Endothelial cell of umbilical vein (primary cell): ENCODE measurements around the gene MIPEP. TPM values are rescaled to one million over a fixed set of nuclear protein-coding genes. Genes with fewer than 3 reads are reported as not detected.

ENCODE experiments used
- BruUV-seq: library from RNA; stranded (reverse); fragments of 400-500 nt; replicated peaks from 2 replicates; lab custom pipeline; 2021; lab: Mats Ljungman, UMichigan
- CTCF ChIA-PET: fragments of 300-600, 350-600 bp; sonication (Branson Sonifier 250); formaldehyde crosslinking; loops from one replicate; lab custom pipeline; 2021; ENCODE audit warnings: antibody characterized with exemption, inconsistent platforms; lab: Charles Lee
- POLR2A ChIA-PET: fragments of 300-600, 350-600 bp; sonication (Branson Sonifier 250); formaldehyde crosslinking; loops from one replicate; lab custom pipeline; 2021; ENCODE audit warnings: antibody characterized with exemption, inconsistent platforms; lab: Charles Lee
- DNase-seq: peaks from one replicate; pipeline ENCODE4 v3.0.0-alpha.2; 2011; ENCODE audit warnings: low read depth, low spot score
- FAIRE-seq: peaks from 2 replicates; lab custom pipeline; 2011; peaks lifted over from hg19 to GRCh38; lab: Jason Lieb, UNC
- H2AFZ ChIP-seq: 2 replicates; pipeline ENCODE4 v1.6.0; 2012; ENCODE audit warnings: low read depth, low read length, control low read depth, inconsistent platforms
- H3K27ac ChIP-seq: 2 replicates; pipeline ENCODE4 v1.5.1; 2011; ENCODE audit warnings: low read depth, mild to moderate bottlenecking, control low read depth, low read length, moderate library complexity; ENCODE audit not compliant: insufficient read depth
- H3K27me3 ChIP-seq, 2 experiments: 2 replicates each; pipeline versions ENCODE4 v1.6.0 to v1.6.1; 2011; ENCODE audit warnings: low read length in 2 of 2, mixed read lengths in 1 of 2; ENCODE audit not compliant: control insufficient read depth in 2 of 2, insufficient read depth in 2 of 2
- H3K36me3 ChIP-seq, 2 experiments: 2 replicates in 1 of 2; 3 replicates in 1 of 2; pipeline ENCODE4 v1.5.1; 2011; ENCODE audit warnings: low read length in 2 of 2, mild to moderate bottlenecking in 1 of 2, moderate library complexity in 1 of 2; ENCODE audit not compliant: control insufficient read depth in 2 of 2, insufficient read depth in 2 of 2; ENCODE audit errors: extremely low read depth in 1 of 2
- H3K4me1 ChIP-seq: 3 replicates; pipeline ENCODE4 v1.5.1; 2011; ENCODE audit warnings: mild to moderate bottlenecking, low read length; ENCODE audit not compliant: control insufficient read depth, insufficient read depth; ENCODE audit errors: extremely low read depth
- H3K4me2 ChIP-seq: 2 replicates; pipeline ENCODE4 v1.6.1; 2011; ENCODE audit warnings: low read length, control low read depth, mixed read lengths; ENCODE audit not compliant: insufficient read depth
- H3K4me3 ChIP-seq, 3 experiments: fragments of 200-600 bp in 1 of 3; sonication (generic), shearing (Covaris generic) in 1 of 3; replicated peaks in 1 of 3; 2 replicates each; pipeline ENCODE4 v1.5.1; 2011 to 2016; ENCODE audit warnings: control low read depth in 3 of 3, low read length in 3 of 3, mild to moderate bottlenecking in 2 of 3, inconsistent platforms in 1 of 3, low read depth in 1 of 3, moderate library complexity in 1 of 3; ENCODE audit not compliant: insufficient read depth in 1 of 3
- H3K79me2 ChIP-seq: 2 replicates; pipeline ENCODE4 v1.6.0; 2012; ENCODE audit warnings: low read length, inconsistent platforms; ENCODE audit not compliant: control insufficient read depth, insufficient read depth
- H3K9ac ChIP-seq: replicated peaks from 2 replicates; pipeline ENCODE3; 2011; ENCODE audit warnings: low read length, control low read depth; ENCODE audit not compliant: insufficient read depth; ENCODE audit errors: extremely low read depth
- H3K9me1 ChIP-seq: replicated peaks from 3 replicates; pipeline ENCODE4 v1.6.0; 2011; ENCODE audit warnings: mild to moderate bottlenecking, low read length; ENCODE audit not compliant: control insufficient read depth, insufficient read depth; ENCODE audit errors: extremely low read depth
- H3K9me3 ChIP-seq: replicated peaks from 2 replicates; pipeline ENCODE4 v1.5.1; 2012; ENCODE audit warnings: low read length, inconsistent platforms; ENCODE audit not compliant: control insufficient read depth, insufficient read depth
- H4K20me1 ChIP-seq: replicated peaks from 2 replicates; pipeline ENCODE3; 2011; ENCODE audit warnings: mild to moderate bottlenecking, low read length; ENCODE audit not compliant: control insufficient read depth, insufficient read depth; ENCODE audit errors: extremely low read depth
- CTCF ChIP-seq, 2 donors: IDR thresholded peaks; 1 replicate in 1 of 2; 2 replicates in 1 of 2; pipeline ENCODE4 v1.5.1; 2011; ENCODE audit warnings: low read length in 2 of 2, mild to moderate bottlenecking in 2 of 2, moderate library complexity in 2 of 2, control low read depth in 1 of 2, inconsistent platforms in 1 of 2, low read depth in 1 of 2; ENCODE audit not compliant: insufficient read depth in 1 of 2; ENCODE audit errors: extremely low read depth in 1 of 2
- EZH2 ChIP-seq: IDR thresholded peaks from 2 replicates; pipeline ENCODE4 v1.6.1; 2012; ENCODE audit warnings: borderline replicate concordance, low read depth, mild to moderate bottlenecking, moderate library complexity, low read length, inconsistent platforms; ENCODE audit not compliant: severe bottlenecking
- FOS ChIP-seq: IDR thresholded peaks from 2 replicates; pipeline ENCODE4 v1.6.1; 2011; ENCODE audit warnings: mild to moderate bottlenecking, low read length, moderate library complexity, borderline replicate concordance; ENCODE audit not compliant: insufficient read depth
- GATA2 ChIP-seq: IDR thresholded peaks from 2 replicates; pipeline ENCODE4 v1.7.0; 2011; ENCODE audit warnings: low read depth, mild to moderate bottlenecking, moderate library complexity, mixed read lengths, low read length; ENCODE audit not compliant: insufficient read length, insufficient read depth
- JUN ChIP-seq: IDR thresholded peaks from 2 replicates; pipeline ENCODE4 v1.6.1; 2011; ENCODE audit warnings: borderline replicate concordance, low read depth; ENCODE audit not compliant: insufficient read length, insufficient read depth
- MAX ChIP-seq: IDR thresholded peaks from 2 replicates; pipeline ENCODE4 v1.6.1; 2011; ENCODE audit not compliant: insufficient read depth, insufficient read length
- MYC ChIP-seq: IDR thresholded peaks from one replicate; pipeline ENCODE4 v1.6.1; 2011; ENCODE audit warnings: mild to moderate bottlenecking, low read depth, low read length
- POLR2A ChIP-seq: IDR thresholded peaks from 2 replicates; pipeline ENCODE4 v1.6.1; 2012; ENCODE audit warnings: low read depth, mild to moderate bottlenecking, control low read depth, low read length
- POLR2AphosphoS5 ChIP-seq: IDR thresholded peaks from 2 replicates; pipeline ENCODE4 v1.6.1; 2012; ENCODE audit warnings: low read depth, mild to moderate bottlenecking, control low read depth, low read length, moderate library complexity; ENCODE audit not compliant: insufficient read depth
- dilution Hi-C: fragments of 300-500 bp; cut with MboI; formaldehyde crosslinking; loops from one replicate; pipeline ENCODE4 v1.15.0; 2019; ENCODE audit warnings: low sequenced_read_pairs; ENCODE audit not compliant: extremely low pct_ligation_motif_present
- intact Hi-C: fragments of 100-400 bp; cut with micrococcal nuclease; formaldehyde crosslinking; loops from one replicate; pipeline ENCODE4 v1.10.0; 2022
- polyA plus RNA-seq, 4 experiments: library from polyadenylated mRNA; depleted of rRNA in 3 of 4; stranded (reverse) in 3 of 4; unstranded in 1 of 4; fragments of >200 nt; gene quantifications; 2 replicates each; pipeline versions ENCODE4 v1.2.1 to v1.2.3, GENCODE V29; 2011 to 2012; ENCODE audit warnings: missing spikeins in 1 of 4
- total RNA-seq: library from RNA; stranded (reverse); gene quantifications from 2 replicates; pipeline ENCODE4 v1.2.3, GENCODE V29; 2021

Gene MIPEP
- total and polyA plus RNA-seq, 2 donors (not counting 3 experiments of a cell fraction or from before 2014, with no cell fraction given), result 12.4 to 19.2 TPM

GRCh38 chr13:23918208-23918607, 29.0 kb upstream of the MIPEP start:
- H3K79me2 ChIP-seq, result no peaks in the 10 kb centered on the region
- ChIA-PET CTCF (interaction anchor here (1.0 to 6.2 kb wide), 3 partner anchors 18 to 310 kb away, joined by 3 to 72 read pairs (median 20); no protein-coding TSS in a partner anchor), POLR2A (no interaction called here)
- no peak overlapping the region for H2AFZ ChIP-seq
- DNase-seq, result no peak
- no peaks in the 10 kb centered on the region for H3K36me3 ChIP-seq
- H3K27ac ChIP-seq, result no peak overlapping the region
- no peak overlapping the region for H3K9ac ChIP-seq
- no peaks in the 10 kb centered on the region for H3K9me3 ChIP-seq
- no peak for TF ChIP-seq FOS
- TF ChIP-seq CTCF (IDR thresholded peaks at IDR 0.05; ENCODE audit: extremely low read depth in 1 of 2, insufficient read depth in 1 of 2, low read depth in 1 of 2, low read length in 2 of 2), result no peak
- TF ChIP-seq POLR2AphosphoS5, result no peak
- no peak for TF ChIP-seq EZH2
- TF ChIP-seq POLR2A, result no peak
- TF ChIP-seq MYC, result no peak
- no peak for TF ChIP-seq GATA2
- TF ChIP-seq JUN, result no peak
- no peak for TF ChIP-seq MAX
- intact Hi-C loops, result no loop called here
- H3K4me1 ChIP-seq, result peaks cover 16% of the 10 kb centered on the region
- no peaks in the 10 kb centered on the region for H3K9me1 ChIP-seq
- H3K4me3 ChIP-seq, result no peak overlapping the region
- dilution Hi-C loops, result no loop called here
- H4K20me1 ChIP-seq, result no peaks in the 10 kb centered on the region
- no peak for FAIRE-seq
- no peak overlapping the region for H3K4me2 ChIP-seq
- peaks cover 10 to 12% of the 10 kb centered on the region in 2 experiments for H3K27me3 ChIP-seq
- BruUV-seq, result no TSS peak
